HG03045 (cell line): ENCODE data around the gene IQSEC1.

Experiments used
- ATAC-seq: cut with Tn5 transposase; IDR thresholded peaks from one replicate; pipeline ENCODE4 v1.9.1; 2021; ENCODE audit warnings: mild to moderate bottlenecking, moderate library complexity; ENCODE audit not compliant: unreplicated experiment

IQSEC1 gene

GRCh38 chr3:12900885-12901411 is 172.3 kb downstream of the IQSEC1 start:
- no peak for ATAC-seq

GRCh38 chr3:12898965-12899755 is 174.1 kb downstream of the IQSEC1 start:
- no peak for ATAC-seq

GRCh38 chr3:12898290-12898964 is 174.8 kb downstream of the IQSEC1 start:
- no peak for ATAC-seq

GRCh38 chr3:12897381-12898289 is 175.6 kb downstream of the IQSEC1 start:
- ATAC-seq: no peak

GRCh38 chr3:12896063-12896985 is 176.9 kb downstream of the IQSEC1 start:
- ATAC-seq: no peak

GRCh38 chr3:12895391-12896062 is 177.7 kb downstream of the IQSEC1 start:
- no peak for ATAC-seq

GRCh38 chr3:12894629-12895028 is 178.6 kb downstream of the IQSEC1 start:
- ATAC-seq: no peak

GRCh38 chr3:12893852-12894251 is 179.4 kb downstream of the IQSEC1 start:
- ATAC-seq: no peak

GRCh38 chr3:12893247-12893646 is 180.0 kb downstream of the IQSEC1 start:
- ATAC-seq: no peak

- ATAC-seq: no peak
Measured at GRCh38 chr3:12892840-12893189, 180.4 kb downstream of the IQSEC1 start.

GRCh38 chr3:12891985-12892839 is 181.0 kb downstream of the IQSEC1 start:
- ATAC-seq: no peak

- ATAC-seq: no peak
Measured at GRCh38 chr3:12891391-12891984, 181.7 kb downstream of the IQSEC1 start.

GRCh38 chr3:12890610-12891390 is 182.4 kb downstream of the IQSEC1 start:
- ATAC-seq: no peak

- no peak for ATAC-seq
Measured at GRCh38 chr3:12886736-12887135, 186.5 kb downstream of the IQSEC1 start.

- no peak for ATAC-seq
Measured at GRCh38 chr3:12886106-12886679, 187.0 kb downstream of the IQSEC1 start.

GRCh38 chr3:12885583-12885930 is 187.7 kb downstream of the IQSEC1 start:
- ATAC-seq: no peak
